ENCODE data around the gene ENPP1.

The ENPP1 gene

GRCh38 chr6:131807644-131808459, at the start of gene ENPP1:
Gene ENPP1, plus strand, starts transcription at chr6:131808020. Its CDS starts 16 bp downstream, at chr6:131808036.
- no peak for DNase-seq

- DNase-seq, result no peak
These were observed 48.9 kb upstream of the ENPP1 start for GRCh38 chr6:131758920-131759319.

GRCh38 chr6:131761060-131761761, 46.6 kb upstream of the ENPP1 start:
- no peak for DNase-seq

GRCh38 chr6:131761762-131762067, 46.1 kb upstream of the ENPP1 start:
- DNase-seq, result no peak

- no peak for DNase-seq
These were observed 44.8 kb upstream of the ENPP1 start for GRCh38 chr6:131762984-131763383.

GRCh38 chr6:131763749-131764148, 44.1 kb upstream of the ENPP1 start:
- DNase-seq, result no peak

GRCh38 chr6:131764350-131764749, 43.5 kb upstream of the ENPP1 start:
- DNase-seq, result no peak

GRCh38 chr6:131765081-131765803, 42.6 kb upstream of the ENPP1 start:
- DNase-seq, result no peak

GRCh38 chr6:131765804-131766135, 42.0 kb upstream of the ENPP1 start:
- DNase-seq, result no peak

GRCh38 chr6:131766631-131767030, 41.2 kb upstream of the ENPP1 start:
- DNase-seq, result no peak

- no peak for DNase-seq
These were observed 38.9 kb upstream of the ENPP1 start for GRCh38 chr6:131768964-131769363.

- no peak for DNase-seq
These were observed 38.3 kb upstream of the ENPP1 start for GRCh38 chr6:131769385-131770141.

GRCh38 chr6:131770776-131771175, 37.0 kb upstream of the ENPP1 start:
- no peak for DNase-seq

- no peak for DNase-seq
These were observed 34.4 kb upstream of the ENPP1 start for GRCh38 chr6:131773284-131773950.

GRCh38 chr6:131775886-131776285, 31.9 kb upstream of the ENPP1 start:
- no peak for DNase-seq

- DNase-seq, result no peak
These were observed 30.8 kb upstream of the ENPP1 start for GRCh38 chr6:131776985-131777384.

GRCh38 chr6:131778169-131778568, 29.7 kb upstream of the ENPP1 start:
- DNase-seq, result no peak

- DNase-seq, result no peak
These were observed 28.5 kb upstream of the ENPP1 start for GRCh38 chr6:131779304-131779703.

GRCh38 chr6:131780600-131780999, 27.2 kb upstream of the ENPP1 start:
- DNase-seq, result no peak

GRCh38 chr6:131781687-131782086, 26.1 kb upstream of the ENPP1 start:
- no peak for DNase-seq

GRCh38 chr6:131782764-131783163, 25.1 kb upstream of the ENPP1 start:
- no peak for DNase-seq

GRCh38 chr6:131784561-131784960, 23.3 kb upstream of the ENPP1 start:
- no peak for DNase-seq

GRCh38 chr6:131787079-131787478, 20.7 kb upstream of the ENPP1 start:
- DNase-seq, result no peak

Measured in NCI-H2029 (cell line).